HG03469 (cell line): ENCODE data around the gene ST14.
"Not testable (repeated sequence)": the region's sequence is repeated elsewhere in the genome, so short reads cannot be mapped to it uniquely, and the experiment has no call there.

Experiments
- ATAC-seq: cut with Tn5 transposase; IDR thresholded peaks from one replicate; pipeline ENCODE4 v1.9.1; 2021; ENCODE audit warnings: mild to moderate bottlenecking, moderate library complexity, moderate number of reproducible peaks; ENCODE audit not compliant: unreplicated experiment

ST14 gene

GRCh38 chr11:130220311-130221035 lies 60.9 kb downstream of the ST14 start:
- no peak for ATAC-seq

GRCh38 chr11:130223291-130223971 lies 63.8 kb downstream of the ST14 start:
- ATAC-seq: no peak

GRCh38 chr11:130227373-130227772 lies 67.8 kb downstream of the ST14 start:
- ATAC-seq: no peak

GRCh38 chr11:130233486-130233885 lies 73.9 kb downstream of the ST14 start:
- ATAC-seq: not testable (repeated sequence)

- not testable (repeated sequence) for ATAC-seq
Measured at GRCh38 chr11:130233888-130234287, 74.3 kb downstream of the ST14 start.

- ATAC-seq: no peak
Measured at GRCh38 chr11:130234315-130234714, 74.7 kb downstream of the ST14 start.

- no peak for ATAC-seq
Measured at GRCh38 chr11:130237282-130238006, 77.9 kb downstream of the ST14 start.

- ATAC-seq: no peak
Measured at GRCh38 chr11:130241713-130242112, 82.1 kb downstream of the ST14 start.

- ATAC-seq: peak; percentile 65
Measured at GRCh38 chr11:130243816-130244215, 84.2 kb downstream of the ST14 start.

- ATAC-seq: no peak
Measured at GRCh38 chr11:130244848-130245247, 85.3 kb downstream of the ST14 start.

- ATAC-seq: not testable (repeated sequence)
Measured at GRCh38 chr11:130245375-130245774, 85.8 kb downstream of the ST14 start.

GRCh38 chr11:130246270-130246669 lies 86.7 kb downstream of the ST14 start:
- no peak for ATAC-seq

GRCh38 chr11:130246738-130247137 lies 87.2 kb downstream of the ST14 start:
- ATAC-seq: no peak

- ATAC-seq: no peak
Measured at GRCh38 chr11:130247319-130247718, 87.7 kb downstream of the ST14 start.

GRCh38 chr11:130249371-130249770 lies 89.8 kb downstream of the ST14 start:
- ATAC-seq: no peak

GRCh38 chr11:130249929-130250328 lies 90.3 kb downstream of the ST14 start:
- not testable (repeated sequence) for ATAC-seq

- not testable (repeated sequence) for ATAC-seq
Measured at GRCh38 chr11:130251763-130252162, 92.2 kb downstream of the ST14 start.
